GM19351 (cell line): Measurements from ENCODE around the gene ANXA10.
"Not testable (repeated sequence)": the region's sequence is repeated elsewhere in the genome, so short reads cannot be mapped to it uniquely, and the experiment has no call there.

Source experiments
- ATAC-seq: cut with Tn5 transposase; IDR thresholded peaks from one replicate; pipeline ENCODE4 v1.9.1; 2021; ENCODE audit warnings: mild to moderate bottlenecking, moderate library complexity; ENCODE audit not compliant: unreplicated experiment

The ANXA10 gene

GRCh38 chr4:168092176-168092712 is at the start of gene ANXA10:
Gene ANXA10 (plus strand): TSS chr4:168092537. CDS start chr4:168092701, 164 bp downstream.
- no peak for ATAC-seq

- ATAC-seq: no peak
These were observed 47.0 kb upstream of the ANXA10 start for GRCh38 chr4:168045354-168045753.

- no peak for ATAC-seq
These were observed 42.3 kb upstream of the ANXA10 start for GRCh38 chr4:168050002-168050401.

- ATAC-seq: no peak
These were observed 40.8 kb upstream of the ANXA10 start for GRCh38 chr4:168051526-168051925.

GRCh38 chr4:168057412-168057811 is 34.9 kb upstream of the ANXA10 start:
- ATAC-seq: peak; percentile 97

GRCh38 chr4:168059251-168059650 is 33.1 kb upstream of the ANXA10 start:
- no peak for ATAC-seq

- no peak for ATAC-seq
These were observed 29.3 kb upstream of the ANXA10 start for GRCh38 chr4:168063031-168063430.

GRCh38 chr4:168070903-168071302 is 21.4 kb upstream of the ANXA10 start:
- no peak for ATAC-seq

GRCh38 chr4:168071304-168071703 is 21.0 kb upstream of the ANXA10 start:
- no peak for ATAC-seq

- ATAC-seq: no peak
These were observed 17.5 kb upstream of the ANXA10 start for GRCh38 chr4:168074861-168075260.

- ATAC-seq: peak; percentile 94
These were observed 15.2 kb upstream of the ANXA10 start for GRCh38 chr4:168076989-168077725.

GRCh38 chr4:168077726-168078239 is 14.6 kb upstream of the ANXA10 start:
- ATAC-seq: no peak

- ATAC-seq: no peak
These were observed 10.0 kb upstream of the ANXA10 start for GRCh38 chr4:168082379-168082778.

GRCh38 chr4:168095776-168096406 is 3.6 kb downstream of the ANXA10 start:
- ATAC-seq: no peak

GRCh38 chr4:168096407-168096784 is 4.1 kb downstream of the ANXA10 start:
- ATAC-seq: no peak

- ATAC-seq: no peak
These were observed 4.8 kb downstream of the ANXA10 start for GRCh38 chr4:168097161-168097560.

- no peak for ATAC-seq
These were observed 5.9 kb downstream of the ANXA10 start for GRCh38 chr4:168098248-168098717.

- ATAC-seq: no peak
These were observed 6.9 kb downstream of the ANXA10 start for GRCh38 chr4:168099195-168099594.

- no peak for ATAC-seq
These were observed 8.7 kb downstream of the ANXA10 start for GRCh38 chr4:168101026-168101425.

GRCh38 chr4:168102403-168102802 is 10.1 kb downstream of the ANXA10 start:
- ATAC-seq: no peak

GRCh38 chr4:168109527-168109926 is 17.2 kb downstream of the ANXA10 start:
- ATAC-seq: no peak

- not testable (repeated sequence) for ATAC-seq
These were observed 20.7 kb downstream of the ANXA10 start for GRCh38 chr4:168113059-168113458.
